ENCODE results near the gene SLC44A3.

- TF ChIP-seq CTCF (IDR thresholded peaks at IDR 0.05), result no peak
- TF ChIP-seq POLR2A (IDR thresholded peaks at IDR 0.05), result no peak
Observed at GRCh38 chr1:94942171-94943128, 122.3 kb downstream of the SLC44A3 start.
